PC-9 (cell line): ENCODE data around the gene MAB21L4.

ENCODE experiments used
- CTCF ChIP-seq: fragments of 200-600 bp; sonication (generic); conservative IDR thresholded peaks from 2 replicates; pipeline ENCODE4 v1.6.1; 2017; ENCODE audit warnings: mixed run types, antibody characterized with exemption, mild to moderate bottlenecking, moderate library complexity
- EZH2 ChIP-seq: fragments of 200-600 bp; sonication (generic); IDR thresholded peaks from 2 replicates; pipeline ENCODE4 v1.8.0; 2017; ENCODE audit warnings: antibody characterized with exemption, low read depth

GRCh38 chr2:240901986-240902614, 6.1 kb upstream of the MAB21L4 start:
- TF ChIP-seq CTCF: no peak
- TF ChIP-seq EZH2: no peak
